ENCODE measurements around the gene CASZ1. TPM values are rescaled to one million over a fixed set of nuclear protein-coding genes. Genes with fewer than 3 reads are reported as not detected.
A peak's percentile ranks its signal among the peaks of the same experiment; 100 is the strongest.

CASZ1 gene
- total RNA-seq, 1 donor from 2014 or later = 11.8 TPM

- no peak for TF ChIP-seq CTCF (conservative IDR thresholded peaks at IDR 0.05; ENCODE audit: low read depth, low read length)
Measured at GRCh38 chr1:10733474-10734366, 62.7 kb downstream of the CASZ1 start.

GRCh38 chr1:10730985-10731384 lies 65.5 kb downstream of the CASZ1 start:
- peak; percentile 53 for DNase-seq (ENCODE audit: low read depth)
- TF ChIP-seq CTCF (conservative IDR thresholded peaks at IDR 0.05; ENCODE audit: low read depth, low read length) = no peak
- H3K4me3 ChIP-seq (ENCODE audit: low read depth, low read length) = no peak overlapping the region

More at GRCh38 chr1:10733474-10734366, 62.7 kb downstream of the CASZ1 start:
- DNase-seq (ENCODE audit: low read depth) = no peak
- H3K4me3 ChIP-seq (ENCODE audit: low read depth, low read length) = no peak overlapping the region

GRCh38 chr1:10728595-10729410 lies 67.6 kb downstream of the CASZ1 start:
- DNase-seq (ENCODE audit: low read depth) = no peak
- no peak for TF ChIP-seq CTCF (conservative IDR thresholded peaks at IDR 0.05; ENCODE audit: low read depth, low read length)
- no peak overlapping the region for H3K4me3 ChIP-seq (ENCODE audit: low read depth, low read length)

GRCh38 chr1:10727751-10728232 lies 68.7 kb downstream of the CASZ1 start:
- H3K4me3 ChIP-seq (ENCODE audit: low read depth, low read length) = no peak overlapping the region
- no peak for DNase-seq (ENCODE audit: low read depth)
- TF ChIP-seq CTCF (conservative IDR thresholded peaks at IDR 0.05; ENCODE audit: low read depth, low read length) = no peak

- no peak overlapping the region for H3K4me3 ChIP-seq (ENCODE audit: low read depth, low read length)
- TF ChIP-seq CTCF (conservative IDR thresholded peaks at IDR 0.05; ENCODE audit: low read depth, low read length) = no peak
- DNase-seq (ENCODE audit: low read depth) = peak; percentile 3
Measured at GRCh38 chr1:10726355-10726754, 70.1 kb downstream of the CASZ1 start.

- no peak for TF ChIP-seq CTCF (conservative IDR thresholded peaks at IDR 0.05; ENCODE audit: low read depth, low read length)
- DNase-seq (ENCODE audit: low read depth) = no peak
- no peak overlapping the region for H3K4me3 ChIP-seq (ENCODE audit: low read depth, low read length)
Measured at GRCh38 chr1:10724948-10725847, 71.2 kb downstream of the CASZ1 start.

All from epithelial cell of proximal tubule (primary cell).